ENCODE results near the gene ANAPC15.
"Not testable (repeated sequence)": the region's sequence is repeated elsewhere in the genome, so short reads cannot be mapped to it uniquely, and the experiment has no call there.

ANAPC15 gene

GRCh38 chr11:72139500-72139899 is 27.0 kb upstream of the ANAPC15 start:
- Mint-ChIP-seq H3K27ac (no peak overlapping the region), H3K4me1 (no peaks in the 10 kb centered on the region)

GRCh38 chr11:72138821-72139390 is 26.4 kb upstream of the ANAPC15 start:
- no peak overlapping the region for H3K27ac Mint-ChIP-seq
- H3K36me3 Mint-ChIP-seq (ENCODE audit: low read depth): no peaks in the 10 kb centered on the region
- TF ChIP-seq CTCF (IDR thresholded peaks at IDR 0.05): no peak
- H3K4me1 Mint-ChIP-seq: no peaks in the 10 kb centered on the region
- no peak overlapping the region for H3K4me3 Mint-ChIP-seq
- DNase-seq: no peak
- no peaks in the 10 kb centered on the region for H3K9me3 Mint-ChIP-seq
- H3K27me3 Mint-ChIP-seq (ENCODE audit: low read depth, poor library complexity): peaks cover 28% of the 10 kb centered on the region

More at GRCh38 chr11:72139500-72139899, 27.0 kb upstream of the ANAPC15 start:
- no peak overlapping the region for H3K4me3 Mint-ChIP-seq
- no peaks in the 10 kb centered on the region for H3K36me3 Mint-ChIP-seq (ENCODE audit: low read depth)
- TF ChIP-seq CTCF (IDR thresholded peaks at IDR 0.05): no peak
- DNase-seq: no peak
- H3K9me3 Mint-ChIP-seq: no peaks in the 10 kb centered on the region
- H3K27me3 Mint-ChIP-seq (ENCODE audit: low read depth, poor library complexity): peaks cover 26% of the 10 kb centered on the region

GRCh38 chr11:72136684-72137262 is 24.3 kb upstream of the ANAPC15 start:
- Mint-ChIP-seq H3K36me3 (ENCODE audit: low read depth) (no peaks in the 10 kb centered on the region), H3K4me1 (no peaks in the 10 kb centered on the region)

GRCh38 chr11:72135891-72136683 is 23.6 kb upstream of the ANAPC15 start:
- Mint-ChIP-seq H3K36me3 (ENCODE audit: low read depth) (no peaks in the 10 kb centered on the region), H3K27ac (no peak overlapping the region), H3K4me1 (no peaks in the 10 kb centered on the region), H3K9me3 (no peaks in the 10 kb centered on the region), H3K4me3 (no peak overlapping the region), H3K27me3 (ENCODE audit: low read depth, poor library complexity) (peaks cover 42% of the 10 kb centered on the region)
- no peak for DNase-seq
- TF ChIP-seq CTCF (IDR thresholded peaks at IDR 0.05): no peak

More at GRCh38 chr11:72136684-72137262, 24.3 kb upstream of the ANAPC15 start:
- Mint-ChIP-seq H3K4me3 (no peak overlapping the region), H3K27me3 (ENCODE audit: low read depth, poor library complexity) (peaks cover 42% of the 10 kb centered on the region), H3K27ac (no peak overlapping the region), H3K9me3 (no peaks in the 10 kb centered on the region)
- no peak for DNase-seq
- no peak for TF ChIP-seq CTCF (IDR thresholded peaks at IDR 0.05)

- not testable (repeated sequence) for H3K4me3 Mint-ChIP-seq; H3K27ac Mint-ChIP-seq; H3K9me3 Mint-ChIP-seq; DNase-seq; H3K4me1 Mint-ChIP-seq; H3K36me3 Mint-ChIP-seq (ENCODE audit: low read depth)
- peaks cover 47% of the 10 kb centered on the region for H3K27me3 Mint-ChIP-seq (ENCODE audit: low read depth, poor library complexity)
These were observed 23.0 kb upstream of the ANAPC15 start, which contains the start of gene FOLR3 for GRCh38 chr11:72135473-72135872. FOLR3 (plus strand) TSS chr11:72135725; CDS start chr11:72135953, 228 bp downstream.

GRCh38 chr11:72132646-72133045 is 20.2 kb upstream of the ANAPC15 start:
- no peak for TF ChIP-seq CTCF (IDR thresholded peaks at IDR 0.05)
- Mint-ChIP-seq H3K27me3 (ENCODE audit: low read depth, poor library complexity) (peaks cover 64% of the 10 kb centered on the region), H3K27ac (no peak overlapping the region), H3K4me1 (no peaks in the 10 kb centered on the region), H3K9me3 (peaks cover 25% of the 10 kb centered on the region), H3K4me3 (no peak overlapping the region), H3K36me3 (ENCODE audit: low read depth) (peaks cover 5% of the 10 kb centered on the region)
- no peak for DNase-seq

Data from nephron progenitor cell (in vitro differentiated cells).